Activated CD8-positive, alpha-beta memory T cell treated with anti-CD3 and anti-CD28 coated beads for 1 hour (primary cell): ENCODE measurements around the gene PAEP.
"Not testable (repeated sequence)": the region's sequence is repeated elsewhere in the genome, so short reads cannot be mapped to it uniquely, and the experiment has no call there.

ENCODE experiments used
- DNase-seq, 2 donors: peaks; one replicate each; pipeline ENCODE4 v3.0.0-alpha.2; 2020; ENCODE audit warnings: low read depth in 1 of 2; ENCODE audit errors: extremely low read depth in 1 of 2

PAEP gene

DNA sequence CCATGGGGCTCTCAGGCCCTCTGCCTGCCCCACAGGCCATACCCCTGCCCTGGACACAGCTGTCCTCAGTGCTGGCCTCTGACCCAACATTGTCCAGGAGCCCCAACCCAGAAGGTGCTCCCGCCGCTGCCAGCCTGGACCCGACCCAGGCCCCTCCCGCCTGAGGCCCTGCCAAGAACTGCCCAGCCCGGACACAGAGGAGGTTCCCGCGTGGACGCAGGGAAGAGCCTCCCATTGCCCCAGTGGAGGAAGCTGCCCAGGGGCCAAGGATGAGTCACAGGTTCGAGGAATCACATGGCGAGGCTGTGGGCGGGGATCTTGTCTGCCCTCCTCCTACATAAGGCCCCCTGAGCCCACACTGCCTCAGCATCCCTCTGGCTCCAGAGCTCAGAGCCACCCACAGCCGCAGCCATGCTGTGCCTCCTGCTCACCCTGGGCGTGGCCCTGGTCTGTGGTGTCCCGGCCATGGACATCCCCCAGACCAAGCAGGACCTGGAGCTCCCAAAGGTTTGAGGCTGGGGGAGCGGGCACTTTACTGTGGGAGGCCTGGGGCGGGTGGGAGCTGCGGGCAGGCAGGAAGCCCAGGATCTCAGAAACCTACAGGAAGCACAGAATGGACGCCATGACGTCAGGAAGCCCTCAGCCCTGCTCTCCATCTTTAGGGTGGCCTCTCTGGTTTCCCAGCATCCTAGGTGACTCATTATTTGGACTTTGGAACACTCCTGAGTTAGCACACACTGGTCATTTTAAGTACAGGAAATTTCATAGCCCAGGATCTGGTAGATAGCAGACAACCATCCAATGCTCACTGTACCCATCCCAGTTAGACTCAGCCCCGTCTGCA, at the start of gene PAEP:
Gene PAEP (plus strand): TSS at position 366 of the 844 bp plus-strand sequence.
- DNase-seq = no peak

DNA sequence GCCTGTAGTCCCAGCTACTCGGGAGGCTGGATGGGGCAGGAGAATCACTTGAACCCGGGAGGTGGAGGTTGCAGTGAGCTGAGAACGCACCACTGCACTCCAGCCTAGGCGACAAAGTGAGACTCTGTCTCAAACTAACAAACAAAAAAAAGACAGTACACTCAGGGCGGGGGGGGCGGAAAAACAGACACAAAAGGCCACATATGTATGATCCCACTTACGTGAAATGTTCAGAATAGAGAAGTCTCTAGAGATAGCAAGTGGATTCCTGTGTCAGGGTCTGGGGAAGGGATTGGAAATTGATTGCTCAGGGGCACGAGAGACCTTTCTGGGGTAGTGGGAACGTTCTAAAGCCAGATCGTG, 49.3 kb upstream of the PAEP start:
- DNase-seq = no peak

DNA sequence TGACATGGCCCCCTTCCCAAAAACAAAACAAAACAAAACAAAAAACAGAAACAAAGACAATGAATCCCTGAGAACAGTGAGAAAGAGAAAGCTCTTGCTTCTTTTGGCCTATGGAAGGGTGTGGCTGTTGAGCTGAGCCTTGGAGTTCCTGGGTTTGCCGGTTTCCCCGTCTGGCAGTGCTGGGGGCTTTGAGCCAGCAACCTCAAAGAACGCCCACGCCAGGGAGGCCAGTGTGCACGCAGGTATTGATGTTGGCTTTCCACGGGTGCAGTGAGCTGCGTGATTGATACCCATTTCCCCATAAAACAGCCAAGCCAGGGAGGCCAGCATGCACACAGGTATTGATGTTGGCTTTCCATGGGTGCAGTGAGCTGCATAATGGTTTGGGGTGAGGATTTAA, 48.7 kb upstream of the PAEP start:
- DNase-seq = no peak

DNA sequence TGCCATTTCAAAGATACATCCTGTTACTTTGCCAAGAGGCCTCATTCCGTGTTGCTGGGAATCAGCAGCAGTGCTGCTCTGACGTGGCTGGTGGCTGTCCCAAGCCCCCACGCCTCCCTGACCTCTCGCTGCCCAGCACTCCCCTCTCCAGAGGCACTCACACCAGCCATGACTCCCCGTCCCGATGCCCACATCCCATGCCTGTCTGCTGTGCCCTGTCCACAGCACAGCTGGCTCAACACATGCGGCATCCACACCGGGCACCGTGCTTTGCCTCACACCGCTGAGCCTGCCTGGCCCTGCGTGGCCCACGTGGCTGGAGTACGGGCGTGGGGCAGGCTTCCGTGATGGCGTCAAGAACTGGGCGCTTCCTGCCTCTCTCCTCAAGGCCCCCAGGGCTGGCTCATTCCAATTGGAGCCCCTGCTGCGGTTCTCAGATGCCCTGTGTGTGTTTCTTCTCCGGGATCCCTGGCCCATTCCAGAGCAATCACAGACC, 48.2 kb upstream of the PAEP start:
- DNase-seq = no peak

DNA sequence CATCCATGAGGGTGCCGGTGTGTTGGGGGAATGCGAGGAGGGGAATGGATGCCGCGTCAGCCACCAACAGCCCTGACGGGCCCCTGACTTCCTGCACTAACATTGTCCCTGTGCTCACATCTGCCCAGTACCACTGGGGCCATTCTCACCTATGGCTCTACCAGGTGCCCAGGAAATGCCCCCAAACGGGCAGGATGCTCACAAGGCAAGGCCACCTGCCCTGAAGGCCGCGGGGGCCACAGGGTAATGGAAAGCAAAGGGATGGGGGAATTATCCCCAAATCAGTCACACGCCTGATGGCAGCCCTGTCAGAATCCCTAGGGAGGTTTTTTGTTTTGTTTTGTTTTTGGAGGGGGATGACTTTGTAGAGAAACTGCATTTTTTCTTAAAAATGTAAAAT, 47.6 kb upstream of the PAEP start:
- DNase-seq = not testable (repeated sequence)

DNA sequence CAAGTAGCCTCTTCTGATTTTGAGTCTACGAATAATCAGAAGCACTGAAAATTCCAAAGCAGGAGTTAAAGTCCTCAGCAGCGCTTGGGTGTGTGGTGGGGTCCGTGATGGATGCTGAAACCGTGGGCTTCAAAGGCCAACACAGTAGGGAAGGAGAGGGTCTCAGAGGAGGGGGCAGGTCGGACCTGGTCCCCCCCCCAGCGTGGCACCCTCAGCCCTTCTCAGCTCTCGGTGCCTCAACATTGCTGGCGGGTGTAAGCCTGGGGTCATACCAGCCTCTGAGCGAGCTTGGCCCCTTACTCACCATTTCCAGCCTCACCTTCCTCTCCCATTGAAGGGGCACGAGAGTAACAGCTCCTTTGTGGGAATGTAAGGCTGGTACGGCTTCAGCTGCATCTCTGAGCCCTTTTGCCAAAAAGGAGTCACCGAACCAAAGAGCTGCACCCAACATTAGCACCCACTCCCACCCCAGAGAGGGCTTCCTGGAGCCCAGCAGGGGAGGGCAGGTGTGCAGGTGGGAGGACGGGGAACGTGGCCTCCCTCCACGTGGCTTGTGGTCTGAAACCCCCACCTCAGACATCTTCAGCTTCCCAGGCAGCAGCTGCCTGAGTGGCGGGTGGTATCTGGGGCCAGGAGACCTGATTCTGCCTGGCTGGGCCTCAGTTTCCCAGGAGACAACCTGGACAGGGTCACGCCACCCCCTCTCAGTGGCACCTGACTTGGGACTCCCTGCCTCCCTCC, 47.0 kb upstream of the PAEP start:
- DNase-seq = no peak

DNA sequence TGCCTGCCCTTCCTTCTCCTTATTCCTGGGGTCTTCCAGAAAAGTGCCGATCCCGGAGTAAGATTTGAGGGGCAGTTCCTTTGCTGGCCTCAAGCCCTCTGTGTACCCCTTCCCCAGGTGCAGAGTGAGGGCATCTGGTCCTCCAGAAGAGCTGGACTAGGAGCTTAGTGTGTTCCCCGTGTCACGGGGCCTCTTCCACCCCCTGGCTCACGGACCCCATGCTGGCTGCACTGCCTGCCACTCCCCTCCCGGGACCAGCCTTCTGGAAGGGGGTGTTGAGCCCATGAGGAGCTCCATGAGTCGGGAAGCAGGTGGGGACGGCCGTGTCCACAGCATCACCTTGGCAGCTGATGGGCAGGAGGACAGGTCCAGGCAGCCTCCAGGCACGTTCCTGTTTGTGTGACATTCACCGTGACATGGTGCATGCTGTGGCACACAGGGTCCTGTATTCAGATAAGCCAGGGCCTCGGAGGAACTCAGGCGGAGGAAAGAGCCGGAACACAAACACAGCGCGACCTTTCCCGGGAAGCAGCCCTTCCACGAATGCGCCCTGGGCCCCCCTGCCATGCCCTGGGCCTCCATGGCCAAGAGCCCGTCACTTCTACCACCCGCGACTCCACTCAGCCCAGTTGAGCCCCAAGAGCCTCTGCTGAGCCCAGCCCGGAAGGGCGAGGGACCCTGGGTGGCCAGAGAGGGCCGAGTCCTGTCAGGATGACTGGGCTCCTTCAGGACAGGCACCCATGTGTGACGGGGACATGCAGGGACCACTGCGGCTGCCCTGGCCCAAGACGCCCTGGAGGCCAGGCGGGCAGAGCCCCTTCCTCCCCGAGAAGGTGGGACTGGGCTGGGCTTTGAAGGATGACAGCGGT, 46.2 kb upstream of the PAEP start:
- no peak for DNase-seq

DNA sequence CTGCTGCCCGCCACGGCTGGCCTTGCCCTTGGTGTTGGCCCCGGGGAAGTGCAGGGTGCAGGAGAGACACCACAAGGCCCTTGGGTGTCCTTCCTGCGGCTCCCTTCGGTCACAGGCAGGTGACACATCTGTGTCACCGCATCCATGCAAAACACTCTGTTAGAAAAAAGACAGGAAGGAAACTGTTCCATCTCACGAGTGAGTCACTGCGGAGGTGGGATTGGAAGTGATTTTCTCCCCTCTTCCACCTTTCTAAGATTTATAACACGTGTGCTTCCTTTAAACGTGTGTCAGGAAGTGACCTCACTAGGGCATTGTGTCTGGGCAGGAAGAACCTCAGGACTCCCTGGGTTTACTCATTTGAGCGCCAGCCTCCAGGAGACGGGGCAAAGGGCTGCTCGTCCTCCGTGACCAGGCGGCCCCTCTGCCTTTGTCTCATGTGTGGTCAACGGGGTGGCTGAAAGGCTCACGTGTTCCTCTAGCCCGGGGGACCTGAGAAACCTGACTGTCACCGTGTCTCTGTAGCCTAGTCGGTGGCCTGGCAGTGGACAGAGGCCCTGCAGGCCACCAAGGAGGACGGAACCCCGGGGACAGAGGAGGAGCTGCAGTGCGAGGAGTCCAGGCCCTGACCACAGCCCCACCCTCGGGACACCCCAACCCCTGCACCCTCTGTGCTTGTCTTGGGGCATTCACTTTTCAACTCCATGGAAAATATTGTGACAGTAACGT, 45.3 kb upstream of the PAEP start:
- no peak for DNase-seq

DNA sequence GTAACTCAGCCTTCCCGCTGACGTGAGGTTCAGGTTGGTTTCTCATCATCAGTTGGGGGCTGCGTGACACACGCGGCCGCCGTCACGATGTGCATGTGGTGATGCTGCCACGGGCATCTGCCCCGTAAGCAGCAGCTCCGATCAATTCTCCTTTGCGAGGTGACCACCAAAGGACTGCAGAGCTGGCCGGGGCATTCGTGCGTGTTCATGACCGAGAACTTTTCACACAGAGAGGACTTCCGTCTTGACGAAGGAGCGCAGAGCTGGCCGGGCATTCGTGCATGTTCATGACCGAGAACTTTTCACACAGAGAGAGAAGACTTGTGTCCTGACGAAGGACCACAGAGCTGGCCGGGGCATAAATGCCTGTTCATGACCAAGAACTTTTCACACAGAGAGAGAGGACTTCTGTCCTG, 44.1 kb upstream of the PAEP start:
- no peak for DNase-seq

DNA sequence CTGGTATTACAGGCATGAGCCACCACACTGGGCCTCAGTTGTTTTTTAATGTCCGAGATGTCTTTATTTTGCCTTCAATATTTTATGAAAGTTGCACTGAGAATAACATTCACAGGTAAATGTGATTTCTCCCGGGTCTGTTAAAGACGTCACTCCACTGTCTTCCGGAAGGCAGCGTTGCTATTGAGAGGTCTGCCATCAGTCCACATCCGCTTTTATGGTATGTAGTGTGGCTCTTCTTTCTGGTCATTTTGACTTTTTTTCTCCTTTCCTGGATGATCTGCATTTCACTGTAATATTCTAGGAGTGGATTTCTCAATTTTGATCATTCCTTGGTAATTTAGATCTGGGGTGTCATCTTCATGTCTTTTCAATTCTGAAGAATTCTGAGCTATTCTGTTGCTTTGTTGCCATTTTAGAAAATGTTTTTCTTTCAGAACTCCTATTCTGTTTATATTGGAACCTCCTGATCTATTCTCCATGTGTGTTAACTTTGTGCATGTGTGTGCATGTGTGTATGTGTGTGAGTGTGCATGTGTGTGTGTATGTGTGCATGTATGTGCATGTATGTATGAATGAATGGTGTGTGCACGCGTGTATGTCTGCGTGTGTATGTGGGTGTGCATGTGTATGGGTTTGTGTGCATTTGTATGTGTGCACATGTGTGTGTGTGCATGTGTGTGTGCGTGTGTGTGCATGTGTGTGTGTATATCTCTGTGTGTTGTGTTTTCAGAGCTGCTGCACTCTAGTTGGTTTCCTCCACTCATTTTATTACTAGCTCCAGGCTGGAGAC, 42.2 kb upstream of the PAEP start:
- DNase-seq = no peak

DNA sequence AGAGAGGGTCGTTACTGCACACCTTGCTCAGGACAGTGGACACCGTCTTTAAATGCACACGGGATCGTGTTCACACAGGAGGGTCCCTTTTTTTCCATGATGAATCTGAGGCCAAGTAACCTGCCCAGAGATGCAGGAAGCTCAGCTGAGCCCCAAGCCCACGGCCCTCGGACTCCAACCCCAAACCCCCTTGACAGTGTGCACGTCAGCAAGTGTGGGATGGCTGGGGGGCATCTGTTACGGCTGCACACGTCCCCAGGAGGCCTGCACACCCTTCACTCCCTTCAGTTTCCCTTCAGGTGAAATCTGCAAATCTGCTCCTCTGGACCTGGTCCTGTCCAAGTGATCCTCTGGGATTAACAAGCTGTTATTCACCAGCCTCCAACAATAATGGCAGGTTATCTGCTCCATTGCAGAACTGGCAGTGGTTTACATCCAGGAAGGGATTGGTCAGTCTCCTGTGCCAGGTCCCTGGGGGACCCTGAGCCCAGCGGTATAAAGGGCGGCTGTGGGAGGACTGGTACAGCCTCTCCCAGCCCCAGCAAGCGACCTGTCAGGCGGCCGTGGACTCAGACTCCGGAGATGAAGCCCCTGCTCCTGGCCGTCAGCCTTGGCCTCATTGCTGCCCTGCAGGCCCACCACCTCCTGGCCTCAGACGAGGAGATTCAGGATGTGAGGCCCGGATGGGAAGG, 40.5 kb upstream of the PAEP start, which contains the start of gene LCN1:
Gene LCN1 (plus strand): TSS at position 525 of the 692 bp plus-strand sequence. CDS start 58 bp downstream, at position 583.
- DNase-seq = no peak

DNA sequence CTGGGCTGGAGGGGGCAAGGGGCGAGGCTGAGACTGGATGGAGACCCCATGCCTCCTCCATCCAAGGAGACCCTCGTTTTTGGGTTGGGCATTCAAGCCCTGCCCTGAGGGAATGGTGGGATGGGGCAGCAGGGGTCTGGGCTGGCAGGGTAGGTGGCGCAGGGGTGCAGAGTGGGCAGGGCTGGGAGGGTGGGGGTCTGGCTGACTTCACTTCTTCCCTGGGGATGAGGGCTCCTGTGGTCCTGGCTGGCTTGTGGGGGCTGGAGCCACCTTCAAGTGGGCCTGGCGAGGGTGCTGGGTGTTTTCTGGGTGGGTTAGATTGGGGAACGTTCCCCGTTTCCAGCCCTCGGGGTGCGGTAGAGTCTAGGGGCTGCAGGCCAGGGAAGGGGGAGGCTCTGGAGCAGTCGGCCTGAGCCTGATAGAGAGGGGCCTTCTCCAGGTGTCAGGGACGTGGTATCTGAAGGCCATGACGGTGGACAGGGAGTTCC, 39.9 kb upstream of the PAEP start:
- DNase-seq = no peak

DNA sequence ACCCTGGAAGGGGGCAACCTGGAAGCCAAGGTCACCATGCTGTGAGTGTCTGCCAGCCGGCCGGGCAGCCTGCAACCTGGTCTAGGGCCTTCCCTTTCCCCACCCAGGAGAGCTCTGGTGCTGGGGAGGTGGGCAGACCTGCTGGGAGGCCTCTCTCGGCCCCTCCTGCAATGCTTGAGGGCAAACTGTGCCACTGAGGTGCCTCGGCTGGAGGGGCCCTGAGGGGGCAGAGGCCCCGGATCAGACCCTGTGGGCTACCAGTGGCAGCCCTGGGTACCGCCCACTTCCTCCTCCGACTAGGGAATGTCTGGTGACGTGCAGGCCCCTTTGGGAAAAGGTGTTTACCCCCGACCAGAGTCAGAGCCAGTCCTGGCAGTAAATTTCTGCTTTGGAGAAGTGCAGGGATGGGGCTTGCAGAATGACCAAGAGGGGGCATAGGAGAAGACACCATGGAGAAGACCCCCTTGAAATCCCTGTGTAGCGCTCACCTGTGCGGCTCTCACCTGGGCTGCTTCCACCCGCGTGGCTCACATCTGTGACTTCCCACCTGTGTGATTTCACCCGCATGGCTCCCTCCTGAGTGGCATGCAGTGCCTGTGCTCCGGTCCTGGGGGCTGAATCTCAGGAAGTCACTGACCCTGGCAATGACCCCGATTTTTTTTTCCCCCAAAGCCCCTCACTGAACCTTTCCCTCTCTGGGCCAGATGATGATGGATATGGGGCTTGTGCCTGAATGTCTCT, 39.2 kb upstream of the PAEP start:
- no peak for DNase-seq

DNA sequence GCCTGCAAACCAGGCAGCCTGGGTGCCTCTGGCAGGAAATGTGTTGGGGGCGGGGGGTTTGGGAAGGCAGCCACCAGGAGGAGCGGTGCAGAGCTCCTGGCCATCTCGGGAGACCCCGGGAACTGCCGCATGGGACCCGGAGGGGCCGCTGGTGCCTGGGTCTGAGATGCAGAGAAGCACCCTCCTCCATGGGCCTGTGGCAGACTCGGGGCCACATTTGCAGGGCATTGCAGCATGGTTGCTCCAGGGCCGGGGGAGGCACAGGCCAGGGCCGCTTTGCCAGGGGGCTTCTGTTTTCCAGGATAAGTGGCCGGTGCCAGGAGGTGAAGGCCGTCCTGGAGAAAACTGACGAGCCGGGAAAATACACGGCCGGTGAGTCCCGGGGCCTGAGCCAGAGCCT, 38.6 kb upstream of the PAEP start:
- DNase-seq = no peak

DNA sequence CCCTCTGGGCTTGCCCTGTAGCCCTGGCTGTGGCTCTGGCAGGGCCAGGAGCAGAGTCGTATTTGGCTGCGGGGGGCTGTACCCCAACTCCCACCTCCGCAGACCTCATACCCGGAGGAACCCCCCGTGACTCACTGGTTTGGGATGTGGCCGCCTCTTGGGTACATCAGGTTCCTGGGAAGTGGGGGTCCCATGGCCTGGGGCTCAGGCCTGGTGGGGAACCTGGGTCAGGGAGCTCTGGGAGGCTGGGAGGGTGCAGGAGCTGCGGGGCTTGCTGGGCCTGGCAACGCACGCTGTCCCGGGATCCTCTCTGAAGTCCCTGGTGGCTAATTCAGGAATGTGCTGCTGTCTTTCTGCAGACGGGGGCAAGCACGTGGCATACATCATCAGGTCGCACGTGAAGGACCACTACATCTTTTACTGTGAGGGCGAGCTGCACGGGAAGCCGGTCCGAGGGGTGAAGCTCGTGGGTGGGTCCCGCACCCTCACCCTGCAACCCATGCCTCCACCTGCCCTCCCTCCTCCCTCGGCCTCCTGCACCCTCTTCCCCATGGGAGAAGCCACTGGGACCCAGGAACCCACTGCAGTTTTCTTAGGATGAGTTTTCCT, 37.9 kb upstream of the PAEP start:
- no peak for DNase-seq

DNA sequence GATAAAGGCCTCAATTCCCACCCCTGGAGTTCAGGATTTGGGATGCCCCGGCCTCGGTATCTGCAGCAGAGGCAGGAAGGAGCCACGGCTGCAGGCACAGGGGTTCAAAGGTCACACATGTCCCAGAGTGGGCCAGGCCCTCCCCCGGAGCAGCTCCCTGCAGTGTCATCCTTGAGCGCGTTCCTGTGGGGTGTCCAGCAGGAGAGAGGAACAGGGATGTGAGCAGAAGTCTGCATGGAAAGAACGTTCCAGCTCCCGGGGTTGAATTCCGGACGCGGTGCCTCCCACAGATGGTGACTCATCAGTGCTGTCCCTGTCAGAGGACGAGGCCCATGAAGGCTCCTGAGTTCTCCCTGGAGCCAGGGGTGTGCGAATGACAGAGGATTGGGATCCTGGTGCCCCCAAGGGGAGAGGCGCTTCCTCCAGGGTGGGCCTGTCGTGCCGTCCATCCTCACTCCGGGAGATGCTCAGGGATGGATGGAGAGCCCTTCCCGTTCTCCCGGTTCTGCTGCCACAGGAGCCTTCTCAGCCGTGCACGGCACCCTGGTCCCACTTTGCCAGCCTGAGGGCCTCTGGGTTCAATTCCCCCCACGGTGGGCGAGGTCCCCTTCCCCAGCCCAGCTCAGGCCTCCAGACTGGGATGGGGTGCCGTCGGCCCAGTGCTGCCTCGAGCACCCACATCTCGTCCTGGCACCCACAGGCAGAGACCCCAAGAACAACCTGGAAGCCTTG, 37.3 kb upstream of the PAEP start:
- no peak for DNase-seq
